Adrenal gland (tissue), 5 donors: ENCODE measurements around the gene SERGEF.

Experiments
- POLR2A ChIP-seq, 2 donors: fragments of 450-650 bp; IDR thresholded peaks; one replicate each; pipeline ENCODE4 v1.6.1; 2017; ENCODE audit warnings: antibody characterized with exemption in 2 of 2, mild to moderate bottlenecking in 2 of 2, moderate library complexity in 1 of 2
- TF ChIP-seq, protein P1 (sequence below), 6 experiments: fragments of 450-650 bp in 4 of 6; fragments of 200-600 bp in 2 of 6; sonication (generic) in 1 of 6; IDR thresholded peaks; 1 replicate in 5 of 6; 2 replicates in 1 of 6; pipeline versions ENCODE4 v1.5.1 to v1.8.0; 2016 to 2021; ENCODE audit warnings: antibody characterized with exemption in 6 of 6, mild to moderate bottlenecking in 2 of 6, moderate library complexity in 1 of 6
- donor health status: DM: no; HTN: no; CAD: no.

GRCh38 chr11:17851697-17852096 is 161.2 kb downstream of the SERGEF start:
- TF ChIP-seq, protein P1, sequence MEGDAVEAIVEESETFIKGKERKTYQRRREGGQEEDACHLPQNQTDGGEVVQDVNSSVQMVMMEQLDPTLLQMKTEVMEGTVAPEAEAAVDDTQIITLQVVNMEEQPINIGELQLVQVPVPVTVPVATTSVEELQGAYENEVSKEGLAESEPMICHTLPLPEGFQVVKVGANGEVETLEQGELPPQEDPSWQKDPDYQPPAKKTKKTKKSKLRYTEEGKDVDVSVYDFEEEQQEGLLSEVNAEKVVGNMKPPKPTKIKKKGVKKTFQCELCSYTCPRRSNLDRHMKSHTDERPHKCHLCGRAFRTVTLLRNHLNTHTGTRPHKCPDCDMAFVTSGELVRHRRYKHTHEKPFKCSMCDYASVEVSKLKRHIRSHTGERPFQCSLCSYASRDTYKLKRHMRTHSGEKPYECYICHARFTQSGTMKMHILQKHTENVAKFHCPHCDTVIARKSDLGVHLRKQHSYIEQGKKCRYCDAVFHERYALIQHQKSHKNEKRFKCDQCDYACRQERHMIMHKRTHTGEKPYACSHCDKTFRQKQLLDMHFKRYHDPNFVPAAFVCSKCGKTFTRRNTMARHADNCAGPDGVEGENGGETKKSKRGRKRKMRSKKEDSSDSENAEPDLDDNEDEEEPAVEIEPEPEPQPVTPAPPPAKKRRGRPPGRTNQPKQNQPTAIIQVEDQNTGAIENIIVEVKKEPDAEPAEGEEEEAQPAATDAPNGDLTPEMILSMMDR (IDR thresholded peaks at IDR 0.05): no peak
- no peak for TF ChIP-seq POLR2A (IDR thresholded peaks at IDR 0.05)
